PC-9 (cell line): ENCODE measurements around the gene MIF. TPM values are rescaled to one million over a fixed set of nuclear protein-coding genes. Genes with fewer than 3 reads are reported as not detected.

Experiments used
- BruUV-seq: library from RNA; stranded (reverse); fragments of 400-500 nt; replicated peaks from 2 replicates; lab custom pipeline; 2021; lab: Mats Ljungman, UMichigan
- CTCF ChIA-PET: fragments of 300-600 bp; sonication (Branson Sonifier 250); formaldehyde crosslinking; loops from one replicate; lab custom pipeline; 2022; ENCODE audit warnings: antibody characterized with exemption; lab: Charles Lee
- POLR2A ChIA-PET: fragments of 300-600 bp; sonication (Branson Sonifier 250); formaldehyde crosslinking; loops from one replicate; lab custom pipeline; 2022; ENCODE audit warnings: antibody characterized with exemption; ENCODE audit not compliant: unreplicated experiment; lab: Charles Lee
- DNase-seq, 2 experiments: peaks; one replicate each; pipeline versions ENCODE4 v3.0.0 to v3.0.0-alpha.2; 2015 to 2022; ENCODE audit warnings: mixed read lengths in 1 of 2
- H2AFZ ChIP-seq: fragments of 200-600 bp; sonication (generic); 2 replicates; pipeline ENCODE4 v1.8.1; 2017; ENCODE audit warnings: antibody characterized with exemption
- H3F3A ChIP-seq: fragments of 200-600 bp; sonication (generic); 2 replicates; pipeline ENCODE4 v1.8.1; 2017; ENCODE audit warnings: antibody characterized with exemption, mild to moderate bottlenecking, low read depth; ENCODE audit not compliant: insufficient read depth
- H3K27ac ChIP-seq: fragments of 200-600 bp; sonication (generic); 2 replicates; pipeline ENCODE4 v1.6.1; 2016; ENCODE audit warnings: mixed run types
- H3K27me3 ChIP-seq: fragments of 200-600 bp; sonication (generic); 2 replicates; pipeline ENCODE4 v1.6.1; 2016; ENCODE audit warnings: low read depth, mixed run types; ENCODE audit not compliant: insufficient read depth
- H3K36me3 ChIP-seq: fragments of 200-600 bp; sonication (generic); 2 replicates; pipeline ENCODE4 v1.6.1; 2016; ENCODE audit warnings: low read depth, mixed run types
- H3K4me1 ChIP-seq: fragments of 200-600 bp; sonication (generic); replicated peaks from 2 replicates; pipeline ENCODE4 v1.6.1; 2016; ENCODE audit warnings: mixed run types; ENCODE audit not compliant: insufficient read depth
- H3K4me2 ChIP-seq: fragments of 200-600 bp; sonication (generic); 2 replicates; pipeline ENCODE4 v1.6.1; 2017; ENCODE audit warnings: mixed run types
- H3K4me3 ChIP-seq: fragments of 200-600 bp; sonication (generic); 2 replicates; pipeline ENCODE4 v1.6.1; 2016; ENCODE audit warnings: mixed run types
- H3K79me2 ChIP-seq: fragments of 200-600 bp; sonication (generic); 2 replicates; pipeline ENCODE4 v1.6.1; 2017; ENCODE audit warnings: low read depth, mixed run types
- H3K9me2 ChIP-seq: fragments of 200-600 bp; sonication (generic); 2 replicates; pipeline ENCODE4 v1.8.1; 2017; ENCODE audit warnings: mild to moderate bottlenecking; ENCODE audit not compliant: insufficient read depth
- H3K9me3 ChIP-seq: fragments of 200-600 bp; sonication (generic); 2 replicates; pipeline ENCODE4 v1.8.1; 2016; ENCODE audit warnings: low read depth; ENCODE audit not compliant: insufficient read depth
- H4K20me1 ChIP-seq: fragments of 200-600 bp; sonication (generic); 2 replicates; pipeline ENCODE4 v1.8.1; 2017; ENCODE audit not compliant: insufficient read depth
- CTCF ChIP-seq: fragments of 200-600 bp; sonication (generic); conservative IDR thresholded peaks from 2 replicates; pipeline ENCODE4 v1.6.1; 2017; ENCODE audit warnings: mixed run types, antibody characterized with exemption, mild to moderate bottlenecking, moderate library complexity
- EZH2 ChIP-seq: fragments of 200-600 bp; sonication (generic); IDR thresholded peaks from 2 replicates; pipeline ENCODE4 v1.8.0; 2017; ENCODE audit warnings: antibody characterized with exemption, low read depth
- intact Hi-C: fragments of 100-400 bp; cut with micrococcal nuclease; formaldehyde crosslinking; loops from one replicate; pipeline ENCODE4 v1.10.0; 2022; ENCODE audit not compliant: unreplicated experiment
- total RNA-seq: library from RNA; stranded (reverse); gene quantifications from 2 replicates; pipeline ENCODE4 v1.2.3, GENCODE V29; 2021

Gene MIF
- total RNA-seq, 1 experiment from 2014 or later: 695 TPM

- Histone ChIP-seq H3K4me1 (peaks cover 14% of the 10 kb centered on the region), H3K27me3 (no peaks in the 10 kb centered on the region), H3K9me2 (no peaks in the 10 kb centered on the region), H3K4me3 (no peak overlapping the region), H3K4me2 (no peak overlapping the region), H4K20me1 (no peaks in the 10 kb centered on the region), H3K9me3 (no peaks in the 10 kb centered on the region), H3F3A (peaks cover 4% of the 10 kb centered on the region; the same call in 1 of the 2 replicates), H2AFZ (no peak overlapping the region), H3K79me2 (no peaks in the 10 kb centered on the region), H3K36me3 (no peaks in the 10 kb centered on the region), H3K27ac (no peak overlapping the region)
- intact Hi-C loops: no loop called here
- ChIA-PET CTCF (no interaction called here), POLR2A (no interaction called here)
- no peak for TF ChIP-seq EZH2
- TF ChIP-seq CTCF: no peak
- no TSS peak for BruUV-seq
- no peak for DNase-seq
These were observed 10.0 kb upstream of the MIF start for GRCh38 chr22:23884140-23884539.

GRCh38 chr22:23888615-23889401, 5.4 kb upstream of the MIF start:
- Histone ChIP-seq H3K4me1 (peaks cover 21% of the 10 kb centered on the region), H3K79me2 (no peaks in the 10 kb centered on the region), H3F3A (peaks cover 16% of the 10 kb centered on the region; the same call in 1 of the 2 replicates), H3K36me3 (no peaks in the 10 kb centered on the region), H3K9me3 (no peaks in the 10 kb centered on the region), H3K9me2 (no peaks in the 10 kb centered on the region), H3K27ac (peak overlapping the region; percentile 69), H3K4me3 (no peak overlapping the region), H3K4me2 (peak overlapping the region; percentile 1; the same call in 1 of the 2 replicates), H2AFZ (no peak overlapping the region), H3K27me3 (no peaks in the 10 kb centered on the region), H4K20me1 (no peaks in the 10 kb centered on the region)
- ChIA-PET POLR2A (interaction anchor here (0.6 kb wide), 1 partner anchor 1865 kb away, joined by 6 read pairs; no protein-coding TSS in a partner anchor), CTCF (interaction anchor here (0.5 to 0.7 kb wide), 9 partner anchors 16 to 1703 kb away, joined by 3 to 12 read pairs (median 4); partner anchors contain the start of gene SUSD2)
- TF ChIP-seq EZH2 (no peak), CTCF (no peak; the same call in 1 of the 2 replicates)
- BruUV-seq: no TSS peak
- no peak for DNase-seq
- intact Hi-C loops: no loop called here

GRCh38 chr22:23889620-23890019, 4.6 kb upstream of the MIF start:
- H4K20me1 ChIP-seq: no peaks in the 10 kb centered on the region
- ChIA-PET CTCF (interaction anchor here (0.6 kb wide), 1 partner anchor 468 kb away, joined by 3 read pairs; no protein-coding TSS in a partner anchor), POLR2A (no interaction called here)
- H3K79me2 ChIP-seq: peaks cover 3% of the 10 kb centered on the region
- no peaks in the 10 kb centered on the region for H3K9me3 ChIP-seq
- peaks cover 22% of the 10 kb centered on the region for H3K4me1 ChIP-seq
- peaks cover 17% of the 10 kb centered on the region; the same call in 1 of the 2 replicates for H3F3A ChIP-seq
- H3K27ac ChIP-seq: no peak overlapping the region
- H3K9me2 ChIP-seq: no peaks in the 10 kb centered on the region
- H3K36me3 ChIP-seq: no peaks in the 10 kb centered on the region
- BruUV-seq: no TSS peak
- H3K27me3 ChIP-seq: no peaks in the 10 kb centered on the region
- no peak for DNase-seq
- intact Hi-C loops: no loop called here
- H2AFZ ChIP-seq: no peak overlapping the region
- no peak overlapping the region for H3K4me3 ChIP-seq
- no peak overlapping the region for H3K4me2 ChIP-seq
- TF ChIP-seq EZH2 (no peak), CTCF (no peak)
